Fibroblast of peridontal ligament (primary cell): ENCODE data around the gene MYL9.

Experiments
- DNase-seq: peaks from one replicate; pipeline ENCODE4 v3.0.0-alpha.2; 2010; ENCODE audit errors: extremely low read depth

MYL9 gene

GRCh38 chr20:36582821-36583220 lies 41.5 kb downstream of the MYL9 start:
- no peak for DNase-seq

- DNase-seq = no peak
These were observed 42.7 kb downstream of the MYL9 start for GRCh38 chr20:36584018-36584481.

- DNase-seq = no peak
These were observed 44.2 kb downstream of the MYL9 start for GRCh38 chr20:36585410-36586125.

- DNase-seq = no peak
These were observed 46.2 kb downstream of the MYL9 start for GRCh38 chr20:36587388-36588070.

GRCh38 chr20:36591281-36591680 lies 50.0 kb downstream of the MYL9 start:
- DNase-seq = no peak

- DNase-seq = peak; percentile 51
These were observed 50.7 kb downstream of the MYL9 start for GRCh38 chr20:36591854-36592641.

- DNase-seq = no peak
These were observed 52.1 kb downstream of the MYL9 start for GRCh38 chr20:36593347-36593929.

- no peak for DNase-seq
These were observed 58.6 kb downstream of the MYL9 start for GRCh38 chr20:36599912-36600345.
